C4-2B (cell line): ENCODE data around the gene ORAI3.

ENCODE experiments used
- CTCF ChIP-seq: fragments of 450-650 bp; conservative IDR thresholded peaks from 2 replicates; pipeline ENCODE4 v1.5.1; 2017; ENCODE audit warnings: mild to moderate bottlenecking
- ZFX ChIP-seq: fragments of 450-650 bp; IDR thresholded peaks from 2 replicates; pipeline ENCODE4 v1.6.1; 2017

- TF ChIP-seq CTCF: no peak
- no peak for TF ChIP-seq ZFX
These were observed 23.3 kb upstream of the ORAI3 start for GRCh38 chr16:30925632-30925987.
